DMS153 treated with DMSO at 0.1 percent for 48 hours (cell line): ENCODE results near the gene ALKBH5.
A peak's percentile ranks its signal among the peaks of the same experiment; 100 is the strongest.

Source experiments
- DNase-seq: peaks from one replicate; lab custom pipeline; 2025; ENCODE audit not compliant: unreplicated experiment; lab: John Stamatoyannopoulos, UW

ALKBH5 gene

DNA sequence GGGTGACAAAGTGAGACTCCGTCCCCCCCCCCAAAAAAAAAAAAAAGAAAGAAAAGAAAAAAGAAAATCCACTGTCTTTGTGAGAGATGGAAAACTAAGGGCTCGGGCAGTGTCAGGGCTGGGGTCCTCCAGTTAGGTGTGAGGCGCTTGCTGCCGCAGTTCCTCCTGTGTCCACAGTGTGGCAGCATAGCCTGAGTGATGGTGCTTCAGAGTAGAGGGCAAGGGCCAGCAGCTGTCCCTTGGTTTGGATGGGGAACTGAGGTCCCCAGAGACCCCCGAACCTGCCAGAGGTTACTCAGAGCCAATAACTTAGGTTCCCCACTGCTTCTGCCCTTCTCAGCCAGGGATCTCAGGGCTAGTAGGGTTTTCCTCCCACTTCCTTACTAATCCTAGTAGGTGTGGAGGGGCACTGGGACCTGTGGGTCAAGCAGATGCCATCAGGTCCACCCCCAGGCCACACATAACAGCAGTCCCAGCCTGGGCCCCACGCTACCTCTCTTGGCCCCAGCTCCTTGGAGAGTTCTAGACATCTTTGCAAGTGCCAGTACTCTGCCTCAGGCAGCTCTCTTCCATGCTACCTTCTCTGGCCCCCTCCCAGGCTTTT is 33.9 kb downstream of the ALKBH5 start:
- peak; percentile 4 for DNase-seq

DNA sequence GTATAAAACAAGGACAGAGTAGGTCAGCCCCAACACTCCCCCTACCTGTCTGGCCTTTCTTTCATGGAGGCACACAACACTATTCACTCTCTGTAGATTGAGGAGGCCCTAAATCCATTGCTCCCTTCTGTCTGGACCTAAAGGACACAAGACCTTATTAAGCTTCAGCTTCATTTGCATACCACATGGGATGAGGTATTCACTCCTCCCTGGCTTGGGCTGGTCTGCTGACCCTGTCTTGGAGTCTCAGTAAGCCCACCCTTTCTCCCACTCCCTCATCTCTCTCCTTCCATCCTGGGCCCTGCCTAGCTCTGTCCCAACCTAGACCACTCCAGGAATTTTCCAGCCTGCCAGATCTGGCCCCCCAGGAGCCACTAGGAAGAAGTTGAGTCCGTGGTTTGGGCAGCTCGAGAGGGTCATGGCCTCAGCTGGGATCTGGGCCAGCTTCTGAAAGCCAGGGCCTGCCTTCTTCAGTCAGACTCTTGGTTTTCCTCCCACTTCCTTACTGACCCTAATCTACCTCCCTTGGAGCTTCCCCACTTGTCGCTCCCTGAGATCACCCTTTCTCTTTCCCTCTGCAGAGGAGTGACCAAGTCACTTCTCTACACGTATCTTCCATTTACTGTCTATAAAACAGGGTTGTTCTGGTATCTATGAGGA is 35.3 kb downstream of the ALKBH5 start:
- no peak for DNase-seq

DNA sequence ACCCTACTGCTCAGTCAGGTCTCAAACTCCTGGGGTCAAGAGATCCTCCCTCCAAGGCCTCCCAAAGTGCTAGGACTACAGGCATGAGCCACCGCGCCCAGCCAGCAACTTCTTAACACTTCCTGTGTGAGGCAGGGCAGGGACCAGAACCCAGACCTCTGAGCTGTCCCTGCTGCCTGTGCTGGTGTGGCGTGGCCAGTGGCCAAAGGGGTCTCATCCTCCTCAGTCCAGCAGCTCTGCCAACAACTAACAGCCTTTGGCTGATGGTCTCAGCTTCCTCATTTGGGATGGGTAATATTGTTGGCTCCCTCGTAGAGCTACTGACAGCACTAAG is 40.4 kb downstream of the ALKBH5 start:
- DNase-seq, result no peak

DNA sequence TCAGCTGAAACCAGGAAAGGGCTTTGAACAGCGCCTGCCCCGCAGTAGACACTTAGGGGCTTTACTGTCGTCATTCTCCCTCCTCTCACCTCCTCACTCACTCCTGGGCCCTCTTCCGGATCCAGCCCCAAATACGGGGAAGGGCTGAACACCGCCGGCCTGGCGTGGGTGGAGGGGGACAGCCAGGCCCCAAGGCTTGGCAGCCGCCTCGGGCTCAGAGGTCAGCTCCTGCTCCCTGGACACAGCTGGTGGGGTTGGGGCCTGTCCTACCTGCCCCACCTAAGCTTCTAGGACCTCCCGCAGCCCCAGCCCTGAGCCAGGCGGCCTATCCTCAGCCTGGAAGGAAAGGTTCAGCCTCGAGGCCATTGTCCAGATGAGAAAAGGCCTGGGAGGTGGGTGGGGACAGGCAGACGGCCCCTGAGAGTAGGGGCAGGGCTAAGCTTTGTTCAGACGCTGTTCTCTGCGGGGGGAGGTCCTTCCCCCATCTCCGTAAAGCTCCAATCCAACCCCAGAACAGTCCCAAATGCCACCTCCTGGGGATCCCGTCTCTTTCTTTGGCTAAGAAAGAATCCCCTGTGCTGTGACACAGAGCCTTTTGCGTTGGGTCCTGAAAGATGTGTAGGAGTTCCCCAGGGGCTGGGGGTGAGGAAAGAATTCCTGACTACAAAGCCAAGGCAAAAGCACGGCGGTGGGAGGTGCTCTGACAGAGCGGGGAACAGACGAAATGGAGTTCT is 40.9 kb downstream of the ALKBH5 start:
- DNase-seq, result no peak

DNA sequence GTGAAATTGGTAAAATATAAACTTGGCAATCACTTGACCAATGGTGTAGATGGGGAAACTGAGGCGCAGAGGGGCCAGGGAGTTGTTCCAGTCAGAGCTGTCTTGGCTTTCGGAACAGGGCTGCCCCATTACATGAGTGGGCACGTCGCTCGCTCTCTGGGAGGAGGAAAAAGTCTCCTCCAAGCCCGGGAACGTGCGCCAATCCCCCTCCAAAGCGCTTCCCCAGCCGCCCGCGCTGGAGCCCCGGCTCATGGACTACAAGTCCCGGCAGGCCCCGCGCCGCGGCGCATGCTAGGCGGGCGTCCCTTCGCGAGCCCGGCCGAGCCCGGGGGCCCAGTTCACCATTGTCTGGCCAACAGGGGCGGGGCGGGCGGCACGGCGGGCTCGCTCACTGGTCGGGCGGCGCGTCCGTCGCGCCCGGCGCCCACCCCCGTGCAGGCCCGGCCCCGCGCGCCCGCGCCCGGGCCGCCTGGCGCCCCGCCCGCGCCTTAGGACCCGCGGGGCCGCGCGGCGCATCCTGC is 41.6 kb downstream of the ALKBH5 start, which contains the start of gene LLGL1:
LLGL1 (plus strand) TSS at position 515 of the 521 bp plus-strand sequence. CDS start 48 bp downstream, outside the sequence.
- peak; percentile 14 for DNase-seq

DNA sequence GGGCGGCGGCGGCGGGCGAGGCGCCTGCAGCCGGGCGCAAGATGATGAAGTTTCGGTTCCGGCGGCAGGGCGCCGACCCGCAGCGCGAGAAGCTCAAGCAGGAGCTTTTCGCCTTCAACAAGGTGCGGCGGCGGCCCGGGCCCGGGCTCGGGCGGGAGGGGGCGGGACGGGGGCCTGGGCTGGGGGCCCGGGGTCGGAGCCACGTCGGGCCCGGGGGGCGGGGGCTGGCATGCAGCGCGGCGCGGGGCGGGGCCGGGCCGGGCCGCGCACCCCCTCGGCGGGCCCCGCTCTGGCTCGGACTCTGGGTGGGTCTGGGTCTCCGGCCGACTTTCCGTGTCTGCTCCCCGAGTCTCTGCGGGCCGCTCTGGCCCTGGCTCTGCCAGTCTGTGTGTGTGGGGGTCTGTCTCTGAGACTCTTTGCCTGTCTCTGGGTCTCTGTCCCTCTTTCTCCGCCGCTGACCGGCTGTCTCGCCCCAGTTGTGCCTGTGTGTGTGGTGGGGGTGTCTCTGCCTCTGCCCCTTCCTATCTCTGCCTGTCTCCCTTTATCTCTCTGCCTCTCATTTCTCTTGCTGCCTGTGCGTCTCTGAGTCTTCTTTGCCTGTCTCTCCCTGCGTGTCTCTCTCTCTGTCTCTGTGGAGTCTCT is 42.1 kb downstream of the ALKBH5 start:
- DNase-seq, result no peak

DNA sequence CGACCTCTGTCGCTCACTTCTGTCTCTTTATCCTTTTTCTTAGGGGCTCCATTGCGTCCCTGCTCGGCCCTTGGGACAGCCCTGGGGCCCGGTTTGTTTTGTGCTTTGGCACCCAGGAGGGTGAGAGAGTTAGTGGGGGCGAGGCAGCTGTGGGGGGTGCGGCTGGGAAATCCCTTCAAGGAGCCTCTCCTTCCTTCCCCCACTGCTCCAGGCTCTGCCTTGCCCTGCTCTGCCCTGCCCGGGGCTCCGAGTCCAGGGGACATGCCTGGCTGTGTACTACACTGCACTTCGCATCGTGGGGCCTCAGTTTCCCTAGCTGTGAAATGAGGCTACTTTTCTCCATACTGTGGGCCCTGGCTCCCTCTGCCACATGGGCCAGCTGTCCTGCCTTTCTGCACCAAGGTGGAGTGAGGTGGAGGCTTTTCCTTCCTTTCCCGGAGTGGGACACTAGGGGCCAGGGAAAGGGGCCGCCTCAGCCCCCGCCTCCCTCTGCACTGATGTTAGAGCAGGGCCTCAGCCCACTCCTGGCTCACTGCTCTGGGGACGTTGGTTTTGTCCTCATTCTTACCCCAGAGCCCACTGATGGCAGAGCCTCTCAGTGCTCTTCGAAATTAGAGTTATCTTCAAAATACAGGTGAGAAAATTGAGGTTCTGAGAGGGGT is 42.8 kb downstream of the ALKBH5 start:
- no peak for DNase-seq

DNA sequence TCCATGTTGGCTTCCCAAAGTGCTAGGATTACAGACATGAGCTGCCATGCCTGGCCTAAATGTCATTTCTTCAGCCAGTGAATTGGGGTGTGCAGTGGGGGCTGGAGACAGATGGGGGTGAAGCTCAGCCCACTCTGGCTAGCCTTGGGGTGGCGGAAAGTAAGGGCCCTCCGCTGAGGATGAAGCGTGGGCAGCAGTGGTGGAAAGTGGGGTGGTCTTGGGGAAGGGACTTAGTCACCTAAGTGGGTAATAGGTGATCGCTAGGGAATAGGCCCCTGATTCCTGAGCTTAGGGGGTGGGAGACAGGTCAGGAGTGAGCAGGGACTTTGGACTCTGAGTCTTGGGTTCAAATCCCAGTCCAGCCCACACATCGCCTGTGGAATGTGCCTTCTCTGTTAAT is 44.0 kb downstream of the ALKBH5 start:
- no peak for DNase-seq

DNA sequence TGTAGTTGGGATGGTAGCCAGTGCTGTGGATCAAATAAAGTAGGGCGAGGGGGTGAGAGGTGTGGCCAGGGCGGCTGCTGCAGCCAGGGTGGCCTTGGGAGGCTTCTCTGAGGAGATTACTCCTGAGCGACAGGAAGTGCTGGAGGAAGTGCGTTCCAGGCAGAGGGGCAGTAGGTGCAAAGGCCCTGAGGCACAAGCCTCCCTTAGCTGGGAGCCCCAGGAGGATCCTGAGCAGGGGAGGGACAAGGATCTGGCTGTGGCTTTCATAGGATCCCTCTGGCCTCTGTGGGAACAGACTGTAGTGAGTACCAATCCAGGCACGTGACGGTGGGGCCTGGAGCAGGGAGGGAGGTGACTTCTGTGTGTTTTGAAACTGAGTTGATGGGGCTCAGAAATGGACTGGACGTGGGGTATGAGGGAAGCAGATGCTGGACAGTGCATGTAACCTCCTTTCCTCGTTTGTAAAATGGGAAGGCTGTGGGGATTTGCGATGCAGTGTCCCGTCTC is 44.6 kb downstream of the ALKBH5 start:
- DNase-seq, result no peak

DNA sequence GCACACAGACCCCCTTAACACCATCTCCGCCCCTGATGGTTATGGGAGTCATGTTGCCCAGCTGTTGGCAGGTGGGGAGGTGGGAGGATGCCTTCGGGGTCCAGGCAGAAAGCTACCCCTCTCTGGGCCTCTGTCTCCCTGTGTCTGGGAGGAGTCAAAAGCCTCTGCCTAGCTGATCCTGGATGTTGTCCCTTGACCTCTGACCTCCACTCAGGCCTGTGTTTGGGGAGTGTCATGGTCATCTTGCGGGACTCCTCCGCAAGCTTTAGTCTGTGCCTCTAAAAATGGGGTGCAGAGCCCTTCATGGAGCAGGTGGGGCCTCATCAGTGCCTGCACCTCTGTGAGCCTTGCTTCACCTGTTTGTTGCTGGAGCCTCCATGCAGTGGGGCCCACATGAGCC is 45.6 kb downstream of the ALKBH5 start:
- DNase-seq, result no peak

DNA sequence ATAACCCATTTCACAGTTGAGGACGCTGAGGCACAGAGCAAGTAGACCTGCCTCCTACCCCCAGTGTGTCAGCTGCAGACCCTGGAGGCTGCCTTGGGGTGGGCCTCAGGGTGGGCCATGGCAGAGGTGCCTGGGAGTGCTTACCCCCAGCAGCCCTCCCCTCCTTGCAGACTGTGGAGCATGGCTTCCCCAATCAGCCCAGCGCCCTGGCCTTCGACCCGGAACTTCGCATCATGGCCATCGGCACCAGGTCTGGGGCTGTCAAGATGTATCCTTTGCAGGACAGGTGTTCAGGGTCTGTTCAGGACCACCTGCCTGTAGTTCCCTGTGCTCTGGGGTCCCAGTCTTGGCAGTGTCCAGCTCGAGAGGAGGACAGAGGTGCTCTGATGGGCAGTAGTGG is 46.1 kb downstream of the ALKBH5 start:
- no peak for DNase-seq

DNA sequence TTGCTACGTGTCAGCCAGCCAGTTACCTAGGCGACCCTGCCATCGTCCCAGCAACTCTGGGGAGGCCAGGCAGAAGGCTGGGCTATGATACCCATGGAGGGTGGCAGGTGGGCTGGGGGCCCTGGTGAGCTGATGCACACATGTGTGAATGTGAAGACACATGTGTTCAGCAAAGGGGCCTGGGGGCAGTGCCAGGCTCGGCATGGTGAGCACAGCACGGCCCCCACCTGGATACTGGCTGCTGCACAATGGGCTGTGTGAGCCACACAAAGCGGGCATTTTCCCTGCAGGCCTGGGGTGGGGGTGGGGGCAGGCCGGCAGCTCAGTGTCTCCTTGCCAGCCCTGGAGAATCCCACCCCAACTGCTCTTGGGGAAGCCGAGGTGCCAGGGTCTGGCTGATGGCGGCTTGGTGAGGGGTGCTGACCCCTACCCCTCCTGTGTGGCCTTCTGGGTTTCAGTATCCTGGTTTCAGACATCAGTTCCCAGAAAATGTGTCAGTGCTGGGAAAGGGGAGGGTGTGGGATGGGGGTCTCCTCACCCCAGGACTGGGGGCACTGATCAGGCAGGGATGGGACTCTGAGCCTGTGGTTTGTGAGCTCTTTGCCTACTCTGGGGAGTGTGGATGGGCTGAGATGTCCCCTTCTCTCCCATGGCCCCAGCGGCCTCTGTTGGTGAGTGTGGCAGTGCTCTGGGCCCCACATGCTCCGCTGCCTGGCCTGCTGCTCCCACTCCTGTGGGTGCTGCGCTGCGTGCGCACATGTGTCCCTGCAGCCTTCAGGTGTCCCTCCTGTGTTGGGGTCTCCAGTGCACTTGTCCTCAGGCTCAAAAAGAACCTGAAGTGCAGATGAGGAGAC is 46.9 kb downstream of the ALKBH5 start:
- DNase-seq, result no peak

DNA sequence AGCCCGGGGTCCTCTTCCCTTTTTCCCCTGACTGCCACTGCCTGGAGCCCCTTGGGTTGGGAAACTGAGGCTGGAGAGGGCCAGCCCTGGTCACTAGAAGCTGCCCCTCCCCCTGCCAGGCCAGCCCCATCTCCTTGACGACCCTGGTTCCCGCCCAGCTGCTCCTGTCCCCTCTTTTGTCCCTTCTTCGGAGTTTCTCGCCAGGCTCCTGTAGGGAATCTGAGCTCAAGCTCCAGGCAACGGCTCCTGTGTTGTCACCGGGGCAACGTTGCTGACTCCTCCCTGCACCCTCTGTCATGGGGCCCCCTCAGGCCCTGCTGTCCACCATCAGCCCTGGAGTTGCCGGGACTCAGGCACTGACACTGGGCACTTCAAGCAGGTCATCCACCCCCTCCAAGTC is 47.5 kb downstream of the ALKBH5 start:
- no peak for DNase-seq

DNA sequence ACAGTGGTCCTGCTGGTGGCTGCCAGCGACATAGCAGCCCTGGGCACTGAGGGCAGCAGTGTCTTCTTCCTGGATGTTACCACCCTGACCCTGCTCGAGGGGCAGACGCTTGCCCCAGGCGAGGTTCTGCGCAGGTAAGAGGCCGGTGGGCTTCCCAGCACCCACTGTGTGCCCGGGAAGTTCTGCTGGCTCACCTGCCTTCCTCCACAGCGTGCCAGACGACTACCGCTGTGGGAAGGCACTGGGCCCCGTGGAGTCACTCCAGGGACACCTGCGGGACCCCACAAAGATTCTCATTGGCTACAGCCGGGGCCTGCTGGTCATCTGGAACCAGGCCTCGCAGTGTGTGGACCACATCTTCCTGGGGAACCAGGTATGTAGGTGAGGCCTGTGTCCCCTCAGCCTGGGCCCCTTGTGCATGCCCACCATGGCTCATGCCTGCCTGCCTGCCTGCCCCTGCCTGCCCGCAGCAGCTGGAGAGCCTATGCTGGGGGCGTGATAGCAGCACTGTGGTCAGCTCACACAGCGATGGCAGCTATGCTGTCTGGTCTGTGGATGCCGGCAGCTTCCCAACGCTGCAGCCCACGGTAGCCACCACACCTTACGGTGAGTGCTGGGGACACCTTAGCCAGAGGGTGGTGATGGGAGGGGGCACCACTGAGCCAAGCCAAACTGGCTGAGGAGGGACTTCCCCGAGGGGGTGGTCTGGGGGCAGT is 50.3 kb downstream of the ALKBH5 start:
- DNase-seq, result no peak

DNA sequence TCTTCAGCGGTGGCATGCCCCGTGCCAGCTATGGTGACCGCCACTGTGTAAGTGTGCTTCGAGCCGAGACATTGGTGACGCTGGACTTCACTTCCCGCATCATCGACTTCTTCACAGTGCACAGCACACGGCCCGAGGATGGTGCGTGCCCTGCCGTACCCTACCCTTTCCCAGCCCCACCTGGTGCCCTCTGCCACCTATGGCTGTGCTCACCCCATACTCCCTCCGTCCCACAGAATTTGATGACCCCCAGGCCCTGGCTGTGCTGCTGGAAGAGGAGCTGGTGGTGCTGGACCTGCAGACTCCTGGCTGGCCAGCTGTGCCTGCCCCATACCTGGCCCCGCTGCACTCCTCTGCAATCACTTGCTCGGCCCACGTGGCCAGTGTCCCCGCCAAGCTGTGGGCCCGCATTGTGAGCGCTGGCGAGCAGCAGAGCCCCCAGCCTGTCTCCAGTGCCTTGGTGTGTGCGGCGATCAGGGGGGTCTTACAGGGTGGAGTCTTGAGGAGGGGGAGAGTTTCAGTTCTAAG is 51.3 kb downstream of the ALKBH5 start:
- no peak for DNase-seq

DNA sequence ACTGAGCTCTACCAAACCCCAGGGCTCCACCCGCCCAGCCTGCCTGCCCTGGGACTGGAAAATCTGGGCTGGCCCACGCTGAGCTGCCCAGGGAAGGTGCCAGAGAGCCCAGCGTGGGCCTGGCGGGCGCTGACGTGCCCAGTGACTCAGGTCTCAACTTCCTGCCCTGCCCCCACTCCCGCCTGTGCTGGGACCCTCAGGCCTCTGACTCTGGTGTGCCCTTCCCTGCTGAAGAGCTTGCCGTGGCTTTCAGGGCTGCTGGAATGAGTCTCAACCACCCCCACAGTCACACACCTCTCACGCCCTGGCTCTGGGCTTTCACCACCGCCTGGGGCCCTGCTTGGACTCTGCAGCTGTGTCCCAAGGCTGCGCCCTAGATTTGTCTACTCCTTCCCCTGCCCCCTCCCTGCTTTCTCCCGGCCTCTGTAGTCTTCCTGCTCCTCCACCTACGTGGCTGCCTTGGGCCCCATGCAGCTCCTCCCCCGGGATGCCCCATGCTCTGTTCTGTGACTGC is 52.2 kb downstream of the ALKBH5 start:
- DNase-seq, result no peak

DNA sequence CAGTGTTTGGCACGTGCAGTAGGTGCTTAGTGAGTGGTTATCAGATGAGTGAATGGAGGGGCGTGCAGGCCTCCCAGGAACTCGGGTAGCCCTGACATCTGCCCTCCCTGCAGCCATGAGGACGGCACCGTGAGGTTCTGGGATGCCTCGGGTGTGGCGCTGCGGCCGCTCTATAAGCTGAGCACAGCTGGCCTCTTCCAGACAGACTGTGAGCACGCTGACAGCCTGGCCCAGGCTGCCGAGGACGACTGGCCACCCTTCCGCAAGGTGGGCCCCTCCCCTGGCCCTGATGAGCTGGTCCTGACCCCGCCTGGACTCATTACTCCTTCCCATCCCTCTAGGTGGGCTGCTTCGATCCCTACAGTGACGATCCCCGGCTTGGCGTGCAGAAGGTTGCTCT is 52.9 kb downstream of the ALKBH5 start:
- DNase-seq, result no peak

DNA sequence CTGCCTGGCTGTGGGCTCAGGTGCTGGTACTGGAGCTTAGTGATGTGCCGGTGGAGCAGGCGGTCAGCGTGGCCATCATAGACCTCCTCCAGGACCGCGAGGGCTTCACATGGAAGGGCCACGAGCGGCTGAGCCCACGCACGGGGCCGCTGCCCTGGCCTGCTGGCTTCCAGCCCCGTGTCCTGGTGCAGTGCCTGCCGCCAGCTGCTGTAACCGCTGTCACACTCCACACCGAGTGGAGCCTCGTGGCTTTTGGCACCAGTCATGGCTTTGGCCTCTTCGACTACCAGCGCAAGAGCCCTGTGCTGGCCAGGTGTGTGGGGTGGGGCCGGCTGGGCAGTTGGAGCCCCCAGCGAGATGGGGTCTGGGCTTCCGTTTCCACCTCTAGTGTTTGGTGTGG is 53.8 kb downstream of the ALKBH5 start:
- no peak for DNase-seq

DNA sequence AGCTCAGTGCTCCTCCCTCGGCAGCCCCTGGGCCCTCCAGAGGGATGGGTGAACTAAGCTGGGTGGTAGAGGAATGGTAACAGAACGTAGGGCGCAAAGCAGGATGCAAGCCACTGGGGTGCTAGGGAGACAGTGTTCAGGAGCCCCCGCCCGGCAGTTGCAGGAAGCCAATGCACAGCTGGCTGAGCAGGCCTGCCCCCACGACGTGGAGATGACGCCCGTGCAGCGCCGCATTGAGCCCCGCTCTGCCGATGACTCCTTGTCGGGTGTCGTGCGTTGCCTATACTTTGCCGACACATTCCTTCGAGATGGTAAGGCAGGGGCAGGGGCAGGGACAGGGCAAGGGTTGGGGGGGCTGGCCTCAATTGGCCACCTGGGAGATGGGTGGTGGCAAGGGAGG is 54.7 kb downstream of the ALKBH5 start:
- DNase-seq, result no peak
